ENCODE data around the gene LPP. TPM values are rescaled to one million over a fixed set of nuclear protein-coding genes. Genes with fewer than 3 reads are reported as not detected.

Gene LPP
- total and polyA plus RNA-seq, 4 donors = 11.1 to 219 (median 66.5) TPM

DNA sequence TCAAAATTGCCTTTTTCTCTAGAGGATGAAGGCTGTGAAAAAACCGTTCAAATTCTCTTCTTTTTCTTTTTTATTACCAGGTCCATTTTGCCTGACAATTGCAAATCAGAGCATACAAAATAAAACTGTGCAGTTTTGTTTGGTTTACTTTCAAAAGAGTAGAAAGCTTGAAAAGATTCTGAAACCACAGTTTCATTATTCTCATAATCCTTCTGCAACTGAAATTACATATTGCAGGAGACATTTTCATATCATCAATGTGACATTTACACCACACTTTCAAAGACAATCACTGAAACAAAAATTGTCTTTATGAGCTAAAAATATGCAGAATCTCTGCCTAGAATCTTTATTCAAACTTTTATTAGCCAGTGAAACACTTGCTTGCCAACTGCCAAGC lies 721.5 kb downstream of the LPP start:
- DNase-seq (no peak), ATAC-seq (ENCODE audit: insufficient read depth, low FRiP score) (no peak)
- H3K36me3 ChIP-seq (ENCODE audit: control insufficient read depth in 4 of 4, insufficient read depth in 4 of 4, low read length in 4 of 4) = peaks cover 10 to 16% (median 12%) of the 10 kb centered on the region in 4 donors
- H3K27ac ChIP-seq (ENCODE audit: low read depth in 1 of 2, low read length in 1 of 2) = no peak overlapping the region
- peaks cover 0 to 16% (median 4%) of the 10 kb centered on the region in 5 donors for H3K4me1 ChIP-seq (ENCODE audit: control insufficient read depth in 5 of 5, insufficient read depth in 5 of 5, low read length in 5 of 5)
- TF ChIP-seq, protein P1, sequence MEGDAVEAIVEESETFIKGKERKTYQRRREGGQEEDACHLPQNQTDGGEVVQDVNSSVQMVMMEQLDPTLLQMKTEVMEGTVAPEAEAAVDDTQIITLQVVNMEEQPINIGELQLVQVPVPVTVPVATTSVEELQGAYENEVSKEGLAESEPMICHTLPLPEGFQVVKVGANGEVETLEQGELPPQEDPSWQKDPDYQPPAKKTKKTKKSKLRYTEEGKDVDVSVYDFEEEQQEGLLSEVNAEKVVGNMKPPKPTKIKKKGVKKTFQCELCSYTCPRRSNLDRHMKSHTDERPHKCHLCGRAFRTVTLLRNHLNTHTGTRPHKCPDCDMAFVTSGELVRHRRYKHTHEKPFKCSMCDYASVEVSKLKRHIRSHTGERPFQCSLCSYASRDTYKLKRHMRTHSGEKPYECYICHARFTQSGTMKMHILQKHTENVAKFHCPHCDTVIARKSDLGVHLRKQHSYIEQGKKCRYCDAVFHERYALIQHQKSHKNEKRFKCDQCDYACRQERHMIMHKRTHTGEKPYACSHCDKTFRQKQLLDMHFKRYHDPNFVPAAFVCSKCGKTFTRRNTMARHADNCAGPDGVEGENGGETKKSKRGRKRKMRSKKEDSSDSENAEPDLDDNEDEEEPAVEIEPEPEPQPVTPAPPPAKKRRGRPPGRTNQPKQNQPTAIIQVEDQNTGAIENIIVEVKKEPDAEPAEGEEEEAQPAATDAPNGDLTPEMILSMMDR (IDR thresholded peaks at IDR 0.05; ENCODE audit: control extremely low read depth, extremely low read depth) = no peak
- no peak overlapping the region for H3K9ac ChIP-seq (ENCODE audit: insufficient read depth in 1 of 2, low read length in 2 of 2)
- no peak overlapping the region for H3K4me3 ChIP-seq
- no peaks in the 10 kb centered on the region for H3K27me3 ChIP-seq (ENCODE audit: control insufficient read depth in 3 of 3, insufficient read depth in 3 of 3, low read length in 2 of 3)
- H3K9me3 ChIP-seq (ENCODE audit: control insufficient read depth in 4 of 4, insufficient read depth in 3 of 4, low read length in 3 of 4) = peaks cover 0 to 2% (median 0%) of the 10 kb centered on the region in 4 donors
- 85 to 97% methylated on average over 1 of the region's 1 CpG for whole genome bisulfite sequencing, 2 donors

DNA sequence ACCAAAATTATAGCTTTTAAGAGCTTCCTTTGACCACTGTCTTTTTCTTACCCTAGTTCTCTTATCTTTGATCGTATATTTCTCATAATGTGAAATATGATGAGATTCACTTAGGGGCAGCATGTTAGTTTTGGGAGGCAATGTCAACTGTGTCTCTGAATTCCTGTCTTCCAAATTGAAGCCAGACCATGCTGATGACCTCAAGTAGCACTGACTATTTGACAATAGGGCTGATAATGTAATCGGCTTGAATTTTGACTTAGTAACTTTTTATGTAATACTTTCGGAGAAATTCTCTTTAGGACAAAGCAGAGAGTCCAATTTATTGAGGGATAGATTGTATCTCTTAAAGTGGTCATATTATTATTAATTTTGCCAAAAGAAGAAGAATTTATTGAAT lies 722.4 kb downstream of the LPP start:
- TF ChIP-seq, protein P1 (IDR thresholded peaks at IDR 0.05; ENCODE audit: control extremely low read depth, extremely low read depth) = no peak
- no peak overlapping the region for H3K4me3 ChIP-seq
- H3K36me3 ChIP-seq (ENCODE audit: control insufficient read depth in 4 of 4, insufficient read depth in 4 of 4, low read length in 4 of 4) = peaks cover 10 to 16% (median 14%) of the 10 kb centered on the region in 4 donors
- WGBS, 2 donors = 89 to 91% methylated on average over 3 of the region's 3 CpGs
- DNase-seq = peak in 2 of 3 donors; percentile 30 to 47
- no peaks in the 10 kb centered on the region for H3K27me3 ChIP-seq (ENCODE audit: control insufficient read depth in 3 of 3, insufficient read depth in 3 of 3, low read length in 2 of 3)
- ATAC-seq (ENCODE audit: insufficient read depth, low FRiP score) = no peak
- H3K4me1 ChIP-seq (ENCODE audit: control insufficient read depth in 5 of 5, insufficient read depth in 5 of 5, low read length in 5 of 5) = peaks cover 0 to 18% (median 7%) of the 10 kb centered on the region in 5 donors
- H3K9me3 ChIP-seq (ENCODE audit: control insufficient read depth in 4 of 4, insufficient read depth in 3 of 4, low read length in 3 of 4) = peaks cover 0 to 2% (median 0%) of the 10 kb centered on the region in 4 donors
- H3K27ac ChIP-seq (ENCODE audit: low read depth in 1 of 2, low read length in 1 of 2) = no peak overlapping the region
- peak overlapping the region in 1 of 2 donors; percentile 47 for H3K9ac ChIP-seq (ENCODE audit: insufficient read depth in 1 of 2, low read length in 2 of 2)

DNA sequence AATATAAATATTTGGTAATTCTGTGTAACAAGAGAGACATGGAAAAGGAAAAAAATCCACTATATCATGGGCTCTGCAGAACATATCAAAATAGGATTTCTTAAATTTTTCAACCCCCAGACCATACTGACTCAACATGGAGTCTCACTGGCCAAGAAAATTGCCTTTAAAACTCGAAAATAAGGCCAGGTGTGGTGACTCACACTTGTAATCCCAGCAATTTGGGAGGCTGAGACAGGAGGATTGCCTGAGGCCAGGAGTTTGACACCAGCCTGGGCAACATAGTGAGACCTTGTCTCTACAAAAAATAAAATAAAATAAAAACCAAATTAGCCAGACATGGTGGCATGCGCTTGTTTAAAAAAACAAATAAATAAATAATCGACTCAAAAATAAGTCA lies 723.4 kb downstream of the LPP start:
- H3K36me3 ChIP-seq (ENCODE audit: control insufficient read depth in 4 of 4, insufficient read depth in 4 of 4, low read length in 4 of 4) = peaks cover 8 to 16% (median 14%) of the 10 kb centered on the region in 4 donors
- DNase-seq = no peak
- no peak for ATAC-seq (ENCODE audit: insufficient read depth, low FRiP score)
- H3K27me3 ChIP-seq (ENCODE audit: control insufficient read depth in 3 of 3, insufficient read depth in 3 of 3, low read length in 2 of 3) = no peaks in the 10 kb centered on the region
- H3K9ac ChIP-seq (ENCODE audit: insufficient read depth in 1 of 2, low read length in 2 of 2) = no peak overlapping the region
- H3K4me3 ChIP-seq = no peak overlapping the region
- WGBS, 2 donors = 92 to 93% methylated on average over 3 of the region's 3 CpGs
- H3K4me1 ChIP-seq (ENCODE audit: control insufficient read depth in 5 of 5, insufficient read depth in 5 of 5, low read length in 5 of 5) = peaks cover 0 to 19% (median 10%) of the 10 kb centered on the region in 5 donors
- peaks cover 0 to 2% (median 0%) of the 10 kb centered on the region in 4 donors for H3K9me3 ChIP-seq (ENCODE audit: control insufficient read depth in 4 of 4, insufficient read depth in 3 of 4, low read length in 3 of 4)
- TF ChIP-seq, protein P1 (IDR thresholded peaks at IDR 0.05; ENCODE audit: control extremely low read depth, extremely low read depth) = no peak
- no peak overlapping the region for H3K27ac ChIP-seq (ENCODE audit: low read depth in 1 of 2, low read length in 1 of 2)

DNA sequence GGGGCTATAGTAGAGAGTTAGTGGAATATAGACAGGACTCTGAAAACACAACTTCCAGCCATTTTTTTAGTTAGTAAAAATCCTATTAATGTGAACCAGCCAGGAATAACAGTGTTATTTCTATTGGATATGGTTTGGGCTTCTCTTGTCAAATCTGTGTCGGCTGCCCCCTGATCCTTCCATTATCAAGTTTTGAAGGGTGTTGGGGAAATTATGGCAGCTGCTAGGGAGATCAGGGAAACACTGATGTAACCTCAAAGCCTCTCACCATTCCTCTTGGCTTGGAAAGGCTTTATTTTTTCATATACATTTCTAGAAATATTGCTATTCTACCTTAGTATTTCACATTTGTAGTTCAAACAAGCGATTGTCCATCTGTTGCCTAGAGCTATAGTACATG lies 724.1 kb downstream of the LPP start:
- H3K4me3 ChIP-seq = no peak overlapping the region
- DNase-seq (peak; percentile 42 to 78 (median 72)), ATAC-seq (ENCODE audit: insufficient read depth, low FRiP score) (no peak)
- no peaks in the 10 kb centered on the region for H3K27me3 ChIP-seq (ENCODE audit: control insufficient read depth in 3 of 3, insufficient read depth in 3 of 3, low read length in 2 of 3)
- H3K4me1 ChIP-seq (ENCODE audit: control insufficient read depth in 5 of 5, insufficient read depth in 5 of 5, low read length in 5 of 5) = peaks cover 0 to 21% (median 12%) of the 10 kb centered on the region in 5 donors
- no peak overlapping the region for H3K27ac ChIP-seq (ENCODE audit: low read depth in 1 of 2, low read length in 1 of 2)
- peaks cover 3 to 14% (median 11%) of the 10 kb centered on the region in 4 donors for H3K36me3 ChIP-seq (ENCODE audit: control insufficient read depth in 4 of 4, insufficient read depth in 4 of 4, low read length in 4 of 4)
- H3K9ac ChIP-seq (ENCODE audit: insufficient read depth in 1 of 2, low read length in 2 of 2) = no peak overlapping the region
- 89 to 93% methylated on average over 2 of the region's 2 CpGs for WGBS, 2 donors
- TF ChIP-seq, protein P1 (IDR thresholded peaks at IDR 0.05; ENCODE audit: control extremely low read depth, extremely low read depth) = no peak
- H3K9me3 ChIP-seq (ENCODE audit: control insufficient read depth in 4 of 4, insufficient read depth in 3 of 4, low read length in 3 of 4) = no peaks in the 10 kb centered on the region
